Suprapubic skin (tissue), 4 donors: ENCODE results near the gene SLC9A5. TPM values are rescaled to one million over a fixed set of nuclear protein-coding genes. Genes with fewer than 3 reads are reported as not detected.

Experiments used
- DNase-seq, 2 donors: peaks; one replicate each; pipeline ENCODE4 v3.0.0-alpha.2; 2019; ENCODE audit warnings: low spot score in 2 of 2
- H3K27ac ChIP-seq: fragments of 200-600 bp; sonication (generic); one replicate; pipeline ENCODE4 v1.5.1; 2019
- H3K27me3 ChIP-seq: fragments of 200-600 bp; sonication (generic); one replicate; pipeline ENCODE4 v1.5.1; 2019
- H3K36me3 ChIP-seq: fragments of 200-600 bp; sonication (generic); one replicate; pipeline ENCODE4 v1.5.1; 2019
- H3K4me1 ChIP-seq: fragments of 200-600 bp; sonication (generic); one replicate; pipeline ENCODE4 v1.5.1; 2019
- H3K4me3 ChIP-seq: fragments of 200-600 bp; sonication (generic); one replicate; pipeline ENCODE4 v1.5.1; 2019; ENCODE audit warnings: mild to moderate bottlenecking
- H3K9me3 ChIP-seq: fragments of 200-600 bp; sonication (generic); one replicate; pipeline ENCODE4 v1.5.1; 2019
- EP300 ChIP-seq: sonication (generic); formaldehyde crosslinking; IDR thresholded peaks from one replicate; pipeline ENCODE4 v1.6.1; 2017; ENCODE audit warnings: antibody characterized with exemption
- POLR2A ChIP-seq, 2 donors: fragments of 450-650 bp; IDR thresholded peaks; one replicate each; pipeline ENCODE4 v1.6.1; 2017; ENCODE audit warnings: antibody characterized with exemption in 2 of 2, mild to moderate bottlenecking in 2 of 2, moderate library complexity in 2 of 2
- POLR2AphosphoS5 ChIP-seq, 3 donors: sonication (generic); formaldehyde crosslinking; IDR thresholded peaks; one replicate each; pipeline ENCODE4 v1.6.1; 2017; ENCODE audit warnings: antibody characterized with exemption in 3 of 3
- WGBS: methylation state at CpG from one replicate; pipeline ENCODE4 v1.1.5; 2018; 5-methylcytosine and 5-hydroxymethylcytosine counted together
- total RNA-seq, 4 donors: library from RNA; depleted of rRNA; stranded (reverse); fragments of >200 nt; gene quantifications; one replicate each; pipeline ENCODE4 v1.1.0, GENCODE V29; 2016
- TF ChIP-seq, protein P1 (sequence below), 2 donors: fragments of 200-600 bp in 1 of 2; fragments of 450-650 bp in 1 of 2; sonication (generic) in 1 of 2; IDR thresholded peaks; one replicate each; pipeline ENCODE4 v1.5.1; 2016 to 2019; ENCODE audit warnings: antibody characterized with exemption in 2 of 2, mild to moderate bottlenecking in 1 of 2, moderate library complexity in 1 of 2

The SLC9A5 gene
- total RNA-seq, 4 donors from 2014 or later = 0.26 to 0.64 (median 0.43) TPM

DNA sequence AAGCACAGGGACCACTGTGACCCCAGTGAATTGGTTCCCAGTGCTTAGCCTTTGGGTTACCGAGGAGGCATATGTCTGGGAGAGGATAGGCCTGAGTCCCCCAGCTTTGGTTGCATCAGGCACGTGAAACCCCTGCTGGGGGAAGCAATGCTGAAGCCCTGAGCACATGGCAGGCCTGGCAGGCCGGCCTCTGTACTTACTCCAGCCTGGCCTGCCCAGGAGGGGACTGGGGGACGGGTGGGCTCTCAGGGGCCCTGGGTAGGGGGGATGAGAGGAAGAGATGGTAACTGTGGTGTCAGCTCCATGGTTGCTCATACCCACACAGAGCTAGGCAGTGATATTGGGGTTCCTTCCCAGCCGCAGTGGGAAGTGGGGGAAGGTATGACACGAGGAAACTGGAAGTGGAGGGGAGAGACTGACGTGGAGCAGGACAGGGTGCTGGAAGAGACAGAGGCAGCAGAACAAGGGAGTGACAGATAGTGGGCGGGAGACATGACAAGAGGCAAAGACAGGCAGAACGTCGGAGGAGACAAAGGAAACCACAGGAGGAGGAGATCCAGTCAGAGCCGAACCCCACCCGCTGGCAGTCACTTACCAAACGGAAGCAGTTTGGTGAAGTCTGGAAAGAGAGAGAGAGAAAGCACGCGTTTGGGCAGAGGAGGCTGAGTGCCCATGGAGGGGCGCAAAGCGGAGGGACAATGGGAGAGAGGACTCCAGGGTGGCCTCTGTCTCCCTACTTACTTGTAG lies 12.8 kb upstream of the SLC9A5 start:
- peaks cover 9% of the 10 kb centered on the region for H3K4me1 ChIP-seq
- H3K27ac ChIP-seq = peak overlapping the region; percentile 56
- no peak for DNase-seq
- WGBS = 76% methylated on average over 17 of the region's 17 CpGs
- no peaks in the 10 kb centered on the region for H3K9me3 ChIP-seq
- H3K36me3 ChIP-seq = peaks cover 78% of the 10 kb centered on the region
- H3K4me3 ChIP-seq = no peak overlapping the region
- no peaks in the 10 kb centered on the region for H3K27me3 ChIP-seq
- TF ChIP-seq POLR2AphosphoS5 (IDR thresholded peaks at IDR 0.05) = no peak
- TF ChIP-seq, protein P1, sequence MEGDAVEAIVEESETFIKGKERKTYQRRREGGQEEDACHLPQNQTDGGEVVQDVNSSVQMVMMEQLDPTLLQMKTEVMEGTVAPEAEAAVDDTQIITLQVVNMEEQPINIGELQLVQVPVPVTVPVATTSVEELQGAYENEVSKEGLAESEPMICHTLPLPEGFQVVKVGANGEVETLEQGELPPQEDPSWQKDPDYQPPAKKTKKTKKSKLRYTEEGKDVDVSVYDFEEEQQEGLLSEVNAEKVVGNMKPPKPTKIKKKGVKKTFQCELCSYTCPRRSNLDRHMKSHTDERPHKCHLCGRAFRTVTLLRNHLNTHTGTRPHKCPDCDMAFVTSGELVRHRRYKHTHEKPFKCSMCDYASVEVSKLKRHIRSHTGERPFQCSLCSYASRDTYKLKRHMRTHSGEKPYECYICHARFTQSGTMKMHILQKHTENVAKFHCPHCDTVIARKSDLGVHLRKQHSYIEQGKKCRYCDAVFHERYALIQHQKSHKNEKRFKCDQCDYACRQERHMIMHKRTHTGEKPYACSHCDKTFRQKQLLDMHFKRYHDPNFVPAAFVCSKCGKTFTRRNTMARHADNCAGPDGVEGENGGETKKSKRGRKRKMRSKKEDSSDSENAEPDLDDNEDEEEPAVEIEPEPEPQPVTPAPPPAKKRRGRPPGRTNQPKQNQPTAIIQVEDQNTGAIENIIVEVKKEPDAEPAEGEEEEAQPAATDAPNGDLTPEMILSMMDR (IDR thresholded peaks at IDR 0.05) = no peak
- no peak for TF ChIP-seq EP300
- TF ChIP-seq POLR2A (IDR thresholded peaks at IDR 0.05) = no peak

DNA sequence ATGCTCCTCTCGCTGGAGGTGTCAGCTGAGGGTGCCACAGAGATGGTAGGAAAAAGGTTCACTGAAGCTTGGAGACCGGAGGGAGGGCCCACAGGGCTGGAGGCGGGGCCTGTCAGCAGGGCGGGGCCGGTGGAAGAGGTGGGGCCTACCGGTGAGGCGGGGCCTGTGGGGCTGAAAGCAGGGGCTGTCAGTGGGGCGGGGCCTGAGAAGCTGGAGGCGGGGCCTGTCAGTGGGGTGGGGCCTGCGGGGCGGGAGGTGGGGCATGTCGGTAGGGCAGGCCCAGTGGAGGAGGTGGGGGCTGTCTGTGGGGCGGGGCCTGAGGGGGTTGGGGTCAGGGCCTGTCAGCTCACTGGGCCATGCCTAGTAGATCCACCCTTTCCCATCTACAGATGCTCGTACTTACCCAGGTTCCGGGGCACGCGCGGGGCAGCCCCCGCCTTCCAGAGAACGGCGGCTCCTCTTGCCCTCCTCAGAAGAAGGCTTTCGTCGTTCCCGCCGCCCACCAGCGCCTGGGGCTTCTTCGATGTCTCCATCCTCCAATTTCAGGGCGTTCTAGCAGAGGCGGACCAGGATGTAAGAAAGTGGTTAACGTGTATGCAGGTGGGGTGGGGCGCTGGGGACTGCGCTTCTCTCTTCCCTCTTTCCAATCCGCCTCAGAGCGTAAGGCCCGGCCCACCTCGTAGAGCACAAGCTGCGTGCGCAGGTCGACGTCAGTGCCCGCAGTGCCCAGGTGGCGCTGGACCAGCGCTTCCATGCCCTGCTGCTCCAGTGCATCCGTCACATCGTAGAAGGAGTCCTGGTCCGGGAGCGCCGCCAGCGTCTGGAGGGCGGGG lies 12.0 kb upstream of the SLC9A5 start:
- TF ChIP-seq POLR2AphosphoS5 (IDR thresholded peaks at IDR 0.05) (no peak), EP300 (no peak), POLR2A (IDR thresholded peaks at IDR 0.05) (no peak)
- TF ChIP-seq, protein P1 (IDR thresholded peaks at IDR 0.05) = no peak
- Histone ChIP-seq H3K4me3 (no peak overlapping the region), H3K4me1 (peaks cover 17% of the 10 kb centered on the region), H3K27ac (peak overlapping the region; percentile 56), H3K27me3 (no peaks in the 10 kb centered on the region), H3K36me3 (peaks cover 70% of the 10 kb centered on the region), H3K9me3 (no peaks in the 10 kb centered on the region)
- 76% methylated on average over 46 of the region's 50 CpGs for WGBS
- peak in 1 of 2 donors; percentile 80 for DNase-seq

DNA sequence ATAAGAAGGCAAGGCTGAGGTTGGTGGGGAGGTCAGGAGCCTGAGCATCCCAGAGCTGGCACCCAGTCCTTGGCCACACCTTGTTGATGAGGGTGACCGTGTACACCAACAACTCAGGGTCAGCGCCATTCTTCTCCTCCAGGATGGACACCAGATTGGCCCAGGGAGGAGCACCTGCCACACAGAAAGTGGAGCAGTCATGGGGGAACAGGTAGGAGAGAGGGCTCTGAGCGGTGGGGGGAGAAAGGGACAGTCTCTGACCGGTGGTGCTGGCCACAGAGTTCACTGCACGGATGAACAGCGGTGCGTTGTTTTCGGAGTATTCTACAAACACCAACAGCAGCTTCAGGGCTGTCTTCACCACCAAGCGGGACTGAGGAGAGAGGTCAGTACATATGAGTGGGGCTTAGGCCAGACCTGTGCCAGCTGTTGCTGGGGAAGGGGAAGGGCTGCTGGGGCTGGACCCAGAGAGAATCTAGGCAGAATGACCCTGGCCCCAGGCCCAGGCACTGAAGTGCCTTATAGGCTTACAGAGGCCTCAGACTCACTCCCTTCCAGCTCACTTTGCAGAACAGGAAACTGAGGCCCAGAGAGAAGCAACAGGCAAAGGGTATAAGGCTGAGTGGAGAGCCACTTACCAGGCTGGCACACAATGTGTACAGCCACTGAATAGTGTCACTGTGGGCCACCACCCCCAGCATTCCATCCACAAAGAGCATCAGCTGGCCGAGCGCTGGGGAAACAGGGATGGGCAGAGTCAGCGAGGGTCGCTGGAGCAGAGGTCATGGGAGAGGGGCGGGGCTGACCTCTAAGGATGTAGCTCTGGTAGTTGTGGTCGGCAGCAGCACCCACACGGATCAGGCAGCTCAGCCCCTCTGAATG lies 11.1 kb upstream of the SLC9A5 start:
- TF ChIP-seq POLR2A (IDR thresholded peaks at IDR 0.05) = no peak
- TF ChIP-seq POLR2AphosphoS5 (IDR thresholded peaks at IDR 0.05) = no peak
- no peak for TF ChIP-seq EP300
- TF ChIP-seq, protein P1 (IDR thresholded peaks at IDR 0.05) = no peak
- H3K27ac ChIP-seq = no peak overlapping the region
- no peaks in the 10 kb centered on the region for H3K9me3 ChIP-seq
- no peak for DNase-seq
- H3K36me3 ChIP-seq = peaks cover 66% of the 10 kb centered on the region
- no peaks in the 10 kb centered on the region for H3K27me3 ChIP-seq
- 84% methylated on average over 16 of the region's 16 CpGs for WGBS
- peaks cover 26% of the 10 kb centered on the region for H3K4me1 ChIP-seq
- H3K4me3 ChIP-seq = no peak overlapping the region

DNA sequence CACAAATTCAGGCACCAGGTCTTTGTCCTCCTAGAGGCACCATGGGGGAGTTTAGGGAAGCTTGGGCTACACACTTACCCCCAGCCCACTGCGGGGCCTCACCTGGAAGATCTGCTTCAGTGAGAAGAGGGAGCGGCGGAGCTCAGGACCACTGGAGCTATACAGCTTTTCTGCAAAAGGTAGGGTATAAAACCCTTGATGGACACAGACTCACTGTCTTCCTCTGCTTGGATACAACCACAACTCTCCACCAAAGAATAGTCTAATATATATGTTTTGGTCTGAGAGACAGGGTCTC lies 10.6 kb upstream of the SLC9A5 start:
- WGBS = 93% methylated on average over 3 of the region's 3 CpGs
- peaks cover 63% of the 10 kb centered on the region for H3K36me3 ChIP-seq
- H3K4me1 ChIP-seq = peaks cover 31% of the 10 kb centered on the region

More for the DNA sequence above, 10.6 kb upstream of the SLC9A5 start:
- Histone ChIP-seq H3K9me3 (no peaks in the 10 kb centered on the region), H3K27me3 (no peaks in the 10 kb centered on the region), H3K27ac (no peak overlapping the region), H3K4me3 (no peak overlapping the region)
- DNase-seq = no peak
- TF ChIP-seq, protein P1 (IDR thresholded peaks at IDR 0.05) = no peak
- TF ChIP-seq POLR2A (IDR thresholded peaks at IDR 0.05) (no peak), EP300 (no peak), POLR2AphosphoS5 (IDR thresholded peaks at IDR 0.05) (no peak)
